Pancreas (tissue), 10 donors: ENCODE results near the gene OPRD1. TPM values are rescaled to one million over a fixed set of nuclear protein-coding genes. Genes with fewer than 3 reads are reported as not detected.
"Not testable (repeated sequence)": the region's sequence is repeated elsewhere in the genome, so short reads cannot be mapped to it uniquely, and the experiment has no call there.

Experiments
- ATAC-seq, 4 donors: fragments of 200-7000 bp; cut with Tn5 transposase; one replicate each; pipeline versions ENCODE4 v1.8.0 to v1.9.1; 2020; ENCODE audit warnings: mild to moderate bottlenecking in 4 of 4, moderate library complexity in 4 of 4
- DNase-seq, 6 donors: peaks; one replicate each; pipeline ENCODE4 v3.0.0-alpha.2; 2020
- FAIRE-seq: peaks from 2 replicates; lab custom pipeline; 2012; peaks lifted over from hg19 to GRCh38; lab: Jason Lieb, UNC
- H3K27ac ChIP-seq, 4 donors: fragments of 200-600 bp; sonication (generic); 1 replicate in 3 of 4; 2 replicates in 1 of 4; pipeline versions ENCODE4 v1.5.0 to v1.8.0; 2020
- H3K27me3 ChIP-seq, 4 donors: fragments of 200-600 bp; one replicate each; pipeline ENCODE4 v1.8.0; 2021
- H3K36me3 ChIP-seq, 3 donors: fragments of 200-600 bp; sonication (generic) in 1 of 3; one replicate each; pipeline versions ENCODE4 v1.5.0 to v1.8.0; 2020 to 2021
- H3K4me1 ChIP-seq, 3 donors: fragments of 200-600 bp; one replicate each; pipeline ENCODE4 v1.8.0; 2021
- H3K4me3 ChIP-seq, 4 donors: fragments of 200-600 bp; sonication (generic) in 2 of 4; one replicate each; pipeline versions ENCODE4 v1.5.0 to v1.8.0; 2020 to 2021
- H3K9me3 ChIP-seq, 4 donors: fragments of 200-600 bp; one replicate each; pipeline ENCODE4 v1.8.0; 2021
- CTCF ChIP-seq, 4 donors: fragments of 200-600 bp; sonication (generic) in 3 of 4; IDR thresholded peaks; one replicate each; pipeline versions ENCODE4 v1.5.0 to v1.8.0; 2021; ENCODE audit warnings: antibody characterized with exemption in 4 of 4
- WGBS, 2 donors: extraction: QIAGEN DNeasy Blood & Tissue Kit; methylation state at CpG; one replicate each; pipeline ENCODE4 v1.1.7; 2013; 5-methylcytosine and 5-hydroxymethylcytosine counted together
- intact Hi-C, 3 donors: fragments of 100-400 bp; cut with DNase I; formaldehyde crosslinking; loops; one replicate each; pipeline versions ENCODE4 v1.11.1 to v1.14.2; 2022
- polyA plus RNA-seq, 2 donors: library from polyadenylated mRNA; stranded (reverse); fragments of 200-250 nt; gene quantifications; one replicate each; pipeline ENCODE4 v1.2.3, GENCODE V29; 2013
- total RNA-seq, 6 donors: library from RNA; stranded (reverse); fragmentation: NEBNext Ultra II Directional in 4 of 6; extraction: Animal tissue kit (Norgen Biotek cat#: 25700) in 4 of 6; gene quantifications; one replicate each; pipeline versions ENCODE4 v1.2.1 to v1.2.4, GENCODE V29; 2021 to 2023
- donor health status: healthy with polysubstance abuse.
- donor health status: DM: no; HTN: no; CAD: no; lungs with moderate emphysema.
- donor health status: DM: no; HTN: no; CAD: no.
- donor health status: control.
- donor health status: control.
- donor health status: Bipolar disorder and iron deficiency.
- donor health status: DM: yes; HTN: yes; CAD: no.
- donor health status: DM: no; HTN: no; CAD: no.
- donor health status: DM: no; HTN: no; CAD: no.
- donor health status: DM: yes; HTN: yes; CAD: no.

The OPRD1 gene
- under 1 TPM; 0.03 to 0.76 (median 0.21) TPM for total RNA-seq
- polyA plus RNA-seq = under 1 TPM; 0.15 to 0.70 TPM

GRCh38 chr1:28811766-28812668 is at the start of gene OPRD1:
OPRD1 (plus strand) TSS chr1:28812170; CDS start chr1:28812384, 214 bp downstream.
- FAIRE-seq (no peak), DNase-seq (no peak), ATAC-seq (peak in 2 of 4 donors; percentile 9 to 13)
- no peak within 1 kb of the TSS for H3K27ac ChIP-seq
- H3K9me3 ChIP-seq = no peaks in the 10 kb centered on the region
- H3K4me1 ChIP-seq = no peaks in the 10 kb centered on the region
- WGBS, 2 donors = 2 to 5% methylated on average over 66 to 108 of the region's 108 CpGs
- peak within 1 kb of the TSS in 1 of 4 donors; percentile 12 for H3K4me3 ChIP-seq
- TF ChIP-seq CTCF (IDR thresholded peaks at IDR 0.05) = no peak
- no peaks in the 10 kb centered on the region for H3K36me3 ChIP-seq
- intact Hi-C loops = no loop called here
- H3K27me3 ChIP-seq = peaks cover 0 to 4% (median 0%) of the 10 kb centered on the region in 4 donors

- ATAC-seq = no peak
Measured at GRCh38 chr1:28766532-28767183, 45.3 kb upstream of the OPRD1 start.

GRCh38 chr1:28770601-28771165 is 41.3 kb upstream of the OPRD1 start:
- no peak overlapping the region for H3K27ac ChIP-seq
- H3K27me3 ChIP-seq = no peaks in the 10 kb centered on the region
- WGBS, 2 donors = 96% methylated on average over 3 of the region's 3 CpGs
- H3K9me3 ChIP-seq = no peaks in the 10 kb centered on the region
- FAIRE-seq (no peak), ATAC-seq (no peak), DNase-seq (no peak)
- H3K4me3 ChIP-seq = no peak overlapping the region
- no peak for TF ChIP-seq CTCF (IDR thresholded peaks at IDR 0.05)
- H3K4me1 ChIP-seq = peaks cover 0 to 14% (median 4%) of the 10 kb centered on the region in 3 donors
- no peaks in the 10 kb centered on the region for H3K36me3 ChIP-seq
- intact Hi-C loops = no loop called here

More at GRCh38 chr1:28766532-28767183, 45.3 kb upstream of the OPRD1 start:
- Histone ChIP-seq H3K27ac (no peak overlapping the region), H3K27me3 (no peaks in the 10 kb centered on the region), H3K4me1 (peaks cover 0 to 9% (median 4%) of the 10 kb centered on the region in 3 donors), H3K9me3 (no peaks in the 10 kb centered on the region), H3K4me3 (no peak overlapping the region), H3K36me3 (no peaks in the 10 kb centered on the region)
- no peak for FAIRE-seq
- DNase-seq = no peak
- 73 to 83% methylated on average over 2 of the region's 2 CpGs for WGBS, 2 donors
- TF ChIP-seq CTCF (IDR thresholded peaks at IDR 0.05) = no peak
- intact Hi-C loops = no loop called here

GRCh38 chr1:28771921-28772320 is 40.0 kb upstream of the OPRD1 start:
- H3K4me3 ChIP-seq, H3K9me3 ChIP-seq, H3K27me3 ChIP-seq, H3K27ac ChIP-seq, intact Hi-C loops, H3K36me3 ChIP-seq, DNase-seq, ATAC-seq, FAIRE-seq: not testable (repeated sequence)
- WGBS, 2 donors = 92 to 97% methylated on average over 10 of the region's 10 CpGs
- peaks cover 0 to 14% (median 4%) of the 10 kb centered on the region in 3 donors for H3K4me1 ChIP-seq

- WGBS, 2 donors = 80 to 83% methylated on average over 3 of the region's 3 CpGs
- Histone ChIP-seq H3K4me3 (no peak overlapping the region), H3K27me3 (no peaks in the 10 kb centered on the region), H3K4me1 (peaks cover 0 to 12% (median 4%) of the 10 kb centered on the region in 3 donors), H3K36me3 (no peaks in the 10 kb centered on the region), H3K27ac (no peak overlapping the region), H3K9me3 (no peaks in the 10 kb centered on the region)
- no peak for ATAC-seq
- DNase-seq = no peak
- intact Hi-C loops = no loop called here
- no peak for FAIRE-seq
- TF ChIP-seq CTCF (IDR thresholded peaks at IDR 0.05) = no peak
Measured at GRCh38 chr1:28773105-28773504, 38.9 kb upstream of the OPRD1 start.
